NCI-H748 (cell line): ENCODE measurements around the gene EXOC6B.

ENCODE experiments used
- DNase-seq: peaks from one replicate; lab custom pipeline; 2025; ENCODE audit not compliant: unreplicated experiment; lab: John Stamatoyannopoulos, UW

The EXOC6B gene

DNA sequence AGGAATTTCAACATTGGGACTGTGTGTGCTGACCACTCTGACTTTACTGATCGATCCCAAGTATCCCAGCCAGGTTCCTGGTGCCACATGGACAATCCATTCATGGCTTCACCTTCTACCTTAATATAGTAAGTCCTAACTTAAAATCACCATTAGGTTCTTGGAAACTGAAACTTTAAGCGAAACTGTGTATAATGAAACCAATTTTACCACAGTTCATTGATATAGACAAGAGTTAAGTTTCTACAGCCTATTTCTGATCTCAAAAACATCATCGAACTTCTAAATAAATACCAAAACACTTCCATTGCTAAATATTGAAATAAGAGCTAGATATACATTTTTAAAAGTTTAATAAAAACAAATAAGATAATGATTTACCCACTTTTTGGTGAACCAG lies 4.4 kb upstream of the EXOC6B start:
- DNase-seq, result no peak

DNA sequence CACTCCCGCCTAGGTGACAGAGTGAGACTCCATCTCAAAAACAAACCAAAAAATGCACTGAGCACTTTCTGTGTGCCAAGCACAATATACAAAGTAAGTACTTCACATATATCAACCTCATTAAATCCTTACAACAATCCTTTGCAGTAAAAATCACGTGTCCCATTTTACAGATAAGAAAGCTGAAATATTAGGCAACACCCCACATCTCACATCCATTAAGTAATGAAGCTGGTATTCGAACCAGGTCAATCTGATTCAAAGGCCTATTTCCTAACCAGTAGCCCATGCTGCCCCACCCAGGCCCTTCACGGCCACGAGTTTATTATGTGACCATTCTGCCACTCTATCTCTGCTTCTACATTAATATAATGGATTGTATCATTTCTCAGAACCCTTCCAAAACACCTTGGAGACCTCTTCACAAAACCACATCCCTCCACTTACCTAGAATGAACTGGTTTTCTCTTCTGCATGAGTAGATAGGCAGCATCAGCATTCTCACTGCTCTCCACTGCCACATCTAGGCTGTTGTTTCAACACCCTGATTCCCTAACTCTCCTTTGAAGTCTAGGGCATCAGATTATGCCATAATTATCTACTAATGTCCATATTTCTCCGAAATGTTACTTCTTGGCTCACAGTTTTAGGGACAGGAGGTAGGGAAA lies 3.1 kb upstream of the EXOC6B start:
- DNase-seq, result no peak

DNA sequence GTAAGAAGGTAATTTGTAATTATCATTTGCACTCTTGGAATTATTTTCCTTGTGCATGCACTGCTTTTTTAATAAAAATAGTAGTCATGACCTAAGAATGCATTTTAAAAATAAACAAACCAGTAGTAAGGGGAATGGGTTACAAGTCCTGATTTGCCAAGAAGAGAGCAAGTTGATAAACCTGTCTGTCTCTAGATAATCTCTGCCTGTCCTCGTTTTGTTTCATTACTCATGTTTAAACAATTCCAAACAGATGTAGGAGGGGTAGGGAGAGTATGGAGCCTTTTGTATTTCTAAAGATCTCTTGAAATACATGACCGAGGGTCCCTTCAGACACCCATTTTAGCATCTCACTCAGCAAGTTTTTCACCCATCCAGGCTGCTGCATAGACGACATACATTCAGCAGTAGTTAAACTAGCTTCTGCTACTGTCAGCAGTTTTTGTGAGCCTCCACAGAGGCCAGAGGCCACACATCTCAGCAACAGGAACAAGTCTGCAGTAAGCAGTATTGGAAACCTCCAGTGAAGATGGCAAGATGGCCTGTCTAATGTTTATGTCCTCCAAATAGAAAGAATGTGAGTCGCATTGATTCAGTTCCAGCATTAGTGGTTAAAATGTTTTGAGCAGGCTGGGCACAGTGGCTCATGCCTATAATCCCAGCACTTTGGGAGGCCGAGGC lies 2.3 kb upstream of the EXOC6B start:
- no peak for DNase-seq

DNA sequence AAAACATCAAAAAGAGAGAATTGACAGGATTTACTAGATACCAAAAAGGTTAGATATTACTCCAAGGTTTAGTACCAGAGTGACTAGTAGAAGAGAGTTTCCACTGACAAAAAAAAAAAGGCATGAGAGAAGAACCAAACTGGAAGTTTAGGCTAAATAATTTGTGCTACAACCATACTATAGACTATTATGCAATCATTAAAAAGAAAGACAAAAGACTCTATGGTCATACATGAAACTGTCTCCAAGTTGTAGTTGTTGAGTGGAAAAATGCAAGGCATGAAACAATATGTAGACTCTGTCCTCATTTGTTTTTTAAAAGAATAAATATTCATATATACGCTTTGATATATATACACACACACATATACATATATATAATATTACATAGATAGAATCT lies 1.7 kb upstream of the EXOC6B start:
- DNase-seq, result no peak

DNA sequence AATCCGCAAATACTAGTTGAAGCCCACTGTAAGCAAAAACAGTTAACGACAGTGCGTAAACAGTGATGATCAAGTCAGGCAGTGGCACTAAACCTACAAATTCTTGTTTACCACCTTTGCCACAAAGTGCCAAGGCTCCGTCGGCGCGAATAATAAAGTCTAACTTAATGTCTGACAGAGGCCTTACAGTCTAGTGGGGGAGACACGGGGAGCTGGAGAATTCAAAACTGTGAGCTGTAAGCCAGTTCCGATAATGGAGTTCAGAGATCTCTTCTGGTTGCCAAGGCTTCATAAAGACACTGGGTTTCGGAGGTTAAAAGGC lies 284 bp upstream of the EXOC6B start:
- no peak for DNase-seq

DNA sequence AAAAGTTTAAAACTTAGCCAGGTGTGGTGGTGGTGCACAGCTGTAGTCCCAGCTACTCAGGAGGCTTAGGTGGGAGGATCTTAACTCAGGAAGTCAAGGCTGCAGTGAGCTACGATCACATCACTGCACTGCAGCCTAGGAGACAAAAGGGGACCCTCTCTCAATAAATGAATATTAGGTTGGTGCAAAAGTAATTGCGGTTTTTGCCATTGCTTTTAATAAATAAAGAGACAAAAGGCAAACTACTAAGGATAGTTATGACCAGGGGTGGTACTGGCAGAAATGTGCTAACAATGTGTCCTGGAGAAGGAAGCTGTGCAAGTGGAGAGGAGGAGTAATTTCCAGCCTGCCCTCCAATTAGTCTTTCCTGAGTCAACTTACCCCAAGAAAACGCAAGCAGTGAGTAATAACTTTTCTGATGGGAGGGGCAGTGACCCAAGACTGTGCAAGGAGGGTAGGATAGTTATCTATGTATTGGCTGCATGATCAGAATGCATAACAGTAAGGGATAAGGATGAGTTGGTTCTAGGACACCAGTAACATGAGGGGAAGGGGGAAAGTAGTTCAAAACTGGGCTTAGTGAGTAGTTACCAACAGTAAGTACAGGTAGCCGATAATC lies 1.5 kb downstream of the EXOC6B start:
- DNase-seq, result no peak

DNA sequence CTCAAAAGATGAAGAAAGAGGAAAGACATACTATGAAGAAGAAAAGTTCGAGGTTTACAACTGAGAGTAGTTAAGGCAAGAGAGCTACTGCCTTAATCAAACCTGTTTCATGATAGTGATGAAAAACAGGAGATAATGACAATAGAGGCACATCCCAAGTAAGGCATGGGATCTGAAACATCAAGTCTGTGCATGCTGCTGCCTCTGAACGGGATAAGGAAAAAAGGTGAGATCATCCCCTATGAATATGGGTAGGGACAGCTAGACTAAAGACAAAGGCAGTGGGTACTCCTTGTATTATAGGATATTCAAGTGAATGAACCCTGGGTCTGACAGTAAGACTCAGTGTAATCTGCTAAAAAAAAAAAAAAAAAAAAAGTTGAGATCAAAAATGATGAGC lies 3.0 kb downstream of the EXOC6B start:
- no peak for DNase-seq

DNA sequence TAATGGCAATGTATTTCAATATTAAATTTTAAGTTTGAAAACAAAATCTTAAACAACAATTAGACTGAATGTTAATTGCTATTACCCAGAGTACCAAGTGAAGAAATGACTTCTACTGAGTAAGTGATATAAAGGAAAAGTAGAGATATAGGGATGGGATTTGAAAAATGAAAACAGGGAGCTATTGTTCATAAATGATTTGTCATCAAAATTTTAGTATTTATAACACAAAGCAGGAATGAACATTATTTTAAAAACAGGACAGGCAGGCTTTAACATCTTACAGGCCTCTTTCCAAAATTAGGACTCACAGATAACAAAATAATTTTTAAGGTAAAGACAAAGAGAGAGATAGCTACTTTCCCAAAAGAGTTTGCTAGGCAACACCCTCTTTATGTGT lies 3.9 kb downstream of the EXOC6B start:
- DNase-seq, result no peak

DNA sequence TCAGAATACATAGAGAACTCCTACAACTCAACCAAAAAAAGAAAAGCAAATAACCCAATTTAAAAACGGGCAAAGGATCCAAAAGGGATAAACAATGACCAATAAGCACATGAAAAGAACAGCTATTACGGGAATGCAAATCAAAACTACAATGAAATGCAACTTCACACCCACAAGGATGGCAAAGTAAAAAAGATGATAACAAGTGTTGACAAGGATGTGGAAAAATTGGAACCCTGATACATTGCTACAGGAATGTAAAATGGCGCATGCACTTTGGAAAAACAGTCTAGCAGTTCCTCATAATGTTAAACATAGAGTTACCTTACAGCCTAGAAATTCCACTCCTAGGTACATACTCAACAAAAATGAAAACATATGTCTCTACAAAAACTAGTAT lies 4.7 kb downstream of the EXOC6B start:
- DNase-seq, result no peak

DNA sequence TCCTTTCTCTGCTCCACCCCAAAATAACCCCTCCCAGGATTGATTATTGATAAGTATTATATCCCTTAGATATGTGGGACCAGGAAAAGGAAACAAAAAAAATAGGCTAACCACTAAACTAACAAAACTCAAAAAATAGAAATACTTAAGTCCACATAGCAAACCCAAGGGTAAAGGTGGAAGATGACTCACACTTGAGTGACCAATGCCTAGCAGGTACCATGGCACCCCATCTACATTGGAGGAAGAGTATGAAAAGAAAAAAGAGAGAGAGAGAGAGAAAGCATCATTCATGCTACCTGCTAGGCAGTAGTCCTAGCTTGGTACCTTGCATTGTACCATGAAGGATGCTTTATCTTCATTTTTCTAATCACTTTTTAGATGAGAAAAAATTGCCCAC lies 6.3 kb downstream of the EXOC6B start:
- DNase-seq, result no peak

DNA sequence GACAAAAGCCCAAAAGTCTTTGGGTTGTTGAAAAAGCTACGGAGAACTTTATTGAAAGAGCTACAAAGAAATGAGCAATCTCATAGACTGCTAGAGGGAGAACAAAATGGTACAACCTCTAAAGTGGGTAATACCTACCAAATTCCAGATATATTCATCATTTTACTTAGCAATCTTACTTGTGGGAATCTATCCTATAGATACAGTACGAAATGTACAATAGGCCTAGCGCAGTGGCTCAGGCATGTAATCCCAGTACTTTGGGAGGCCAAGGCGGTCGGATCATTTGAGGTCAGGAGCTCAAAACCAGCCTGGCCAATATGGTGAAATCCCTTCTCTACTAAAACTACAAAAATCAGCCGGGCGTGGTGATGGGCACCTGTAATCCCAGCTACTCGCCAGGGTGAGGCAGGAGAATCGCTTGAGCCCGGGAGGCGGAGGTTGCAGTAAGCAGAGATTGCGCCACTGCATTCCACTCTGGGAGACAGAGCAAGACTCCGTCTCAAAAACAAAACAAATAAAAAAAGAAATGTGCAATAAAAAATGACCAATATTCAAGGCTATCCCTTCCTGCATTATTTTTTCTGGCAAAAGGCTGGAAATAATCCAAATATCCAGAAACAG lies 10.1 kb downstream of the EXOC6B start:
- no peak for DNase-seq

DNA sequence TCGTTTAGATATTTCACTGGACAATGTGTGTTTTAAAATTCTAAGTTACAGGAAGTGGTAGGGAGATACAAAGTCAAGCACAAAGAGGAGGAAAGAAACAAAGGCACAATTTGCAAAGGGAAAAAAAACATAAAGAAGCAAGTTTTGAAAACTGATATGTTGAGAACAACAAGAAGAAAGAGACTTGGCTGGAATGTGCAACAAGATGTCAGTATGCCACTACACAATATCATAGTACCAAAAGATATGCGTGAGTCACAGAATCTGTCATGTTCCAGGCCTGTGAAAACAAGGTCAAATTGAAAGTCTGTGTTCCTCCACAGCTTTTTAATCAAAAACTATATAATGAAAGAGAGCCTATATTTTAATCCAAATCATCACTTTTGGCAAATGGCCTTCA lies 12.0 kb downstream of the EXOC6B start:
- no peak for DNase-seq

DNA sequence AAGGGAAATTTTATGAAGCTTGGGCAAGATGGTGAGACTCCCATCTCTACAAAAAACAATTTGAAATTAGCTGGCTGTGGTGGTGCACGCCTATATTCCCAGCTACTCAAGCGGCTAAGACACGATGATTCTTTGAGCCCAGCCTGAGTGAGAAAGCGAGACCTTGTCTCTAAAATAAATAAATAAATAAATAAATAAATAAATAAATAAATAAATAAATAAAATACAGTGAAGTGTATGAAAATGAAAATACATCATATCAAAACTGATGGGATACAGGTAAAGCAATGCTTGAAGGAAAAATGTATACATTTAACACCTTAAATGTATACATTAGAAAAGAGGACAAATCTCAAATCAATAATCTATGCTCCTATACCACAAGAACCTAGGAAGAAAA lies 15.7 kb downstream of the EXOC6B start:
- no peak for DNase-seq

DNA sequence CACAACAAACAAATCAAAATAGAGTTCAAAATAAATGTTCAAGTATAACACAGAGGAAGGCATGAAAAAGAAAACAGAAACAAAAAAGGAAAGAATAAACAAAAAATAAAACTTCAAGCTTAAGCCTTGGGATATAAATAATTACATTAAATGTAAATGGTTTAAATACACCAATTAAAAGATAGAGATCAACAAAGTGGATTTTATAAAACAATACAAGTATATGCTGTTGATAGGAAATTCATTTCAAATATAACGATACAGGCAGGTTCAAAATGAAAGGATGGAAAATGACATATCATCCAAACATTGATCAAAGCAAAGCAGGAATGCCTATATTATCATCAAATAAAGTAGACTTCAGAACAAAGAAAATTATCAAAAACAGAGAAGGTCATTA lies 16.7 kb downstream of the EXOC6B start:
- DNase-seq, result no peak

DNA sequence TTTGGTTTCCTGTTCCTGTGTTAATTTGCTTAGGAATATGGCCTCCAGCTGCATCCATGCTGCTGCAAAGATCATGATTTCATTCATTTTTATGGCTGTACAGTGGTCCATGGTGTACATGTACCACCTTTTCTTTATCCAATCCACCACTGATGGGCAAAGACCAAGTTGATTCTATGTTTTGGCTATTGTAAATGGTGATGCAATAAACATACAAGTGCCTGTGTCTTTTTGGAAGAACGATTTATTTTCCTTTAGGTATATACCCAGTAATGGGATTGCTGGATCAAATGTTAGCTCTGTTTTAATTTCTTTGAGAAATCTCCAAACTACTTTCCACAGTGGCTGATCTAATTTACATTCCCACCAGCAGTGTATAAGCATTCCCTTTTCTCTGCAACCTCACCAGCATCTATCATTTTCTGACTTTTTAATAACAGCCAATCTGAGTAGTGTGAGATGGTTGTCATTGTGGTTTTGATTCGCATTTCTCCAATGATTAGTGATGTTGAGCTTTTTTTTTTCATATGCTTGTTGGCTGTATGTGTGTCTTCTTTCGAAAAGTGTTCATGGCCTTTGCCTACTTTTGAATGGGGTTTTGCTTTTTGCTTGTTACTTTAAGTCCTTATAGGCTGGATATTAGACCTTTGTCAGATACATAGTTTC lies 19.4 kb downstream of the EXOC6B start:
- no peak for DNase-seq

DNA sequence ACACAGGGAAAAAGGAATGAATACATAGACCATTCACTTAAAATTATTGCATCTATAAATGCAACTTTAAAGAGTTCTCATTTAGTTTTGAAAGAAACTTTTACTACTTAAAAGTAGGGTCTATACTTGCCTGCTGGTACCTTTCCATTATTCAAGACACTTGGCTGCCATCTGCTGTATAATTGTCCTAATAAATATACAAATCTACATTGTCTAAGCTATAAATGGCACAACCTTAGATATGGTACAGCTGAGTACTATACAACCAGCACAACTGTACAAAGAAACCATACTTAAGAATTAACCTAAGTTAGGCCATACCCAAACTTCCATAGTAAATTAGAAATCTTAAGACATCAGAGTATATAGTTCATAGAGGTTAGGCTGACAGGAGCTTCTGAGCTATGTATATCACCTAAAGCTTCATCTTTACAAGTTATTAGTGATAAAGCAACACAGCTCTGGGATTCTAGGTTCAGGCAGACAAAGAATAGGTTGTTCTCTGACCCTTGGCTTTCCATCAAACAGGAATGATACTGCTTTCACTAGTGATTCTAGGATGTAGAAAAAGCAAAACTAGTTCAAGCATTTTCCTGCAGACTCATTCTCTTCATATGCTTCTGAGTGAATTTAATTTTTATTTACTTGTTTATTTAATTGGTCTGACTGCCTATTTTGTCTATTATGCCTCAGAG lies 22.1 kb downstream of the EXOC6B start:
- DNase-seq, result no peak

DNA sequence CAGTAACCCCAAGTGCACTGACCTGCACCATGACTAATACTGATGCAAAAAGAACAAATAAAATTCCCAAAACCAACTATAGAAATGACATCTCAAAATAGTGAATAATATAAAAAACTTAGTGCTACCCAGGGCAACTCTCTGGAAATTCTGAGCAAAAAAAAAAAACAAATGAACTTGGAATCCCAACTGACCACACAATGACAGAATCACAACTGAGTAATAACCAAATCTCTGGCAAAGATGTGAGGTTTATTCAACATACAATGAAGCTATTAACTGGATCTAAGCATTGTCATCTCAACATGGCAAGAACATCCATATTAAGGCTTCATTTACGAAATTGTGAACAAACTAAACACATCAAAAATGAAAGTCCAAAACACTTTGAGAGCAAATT lies 22.7 kb downstream of the EXOC6B start:
- no peak for DNase-seq

DNA sequence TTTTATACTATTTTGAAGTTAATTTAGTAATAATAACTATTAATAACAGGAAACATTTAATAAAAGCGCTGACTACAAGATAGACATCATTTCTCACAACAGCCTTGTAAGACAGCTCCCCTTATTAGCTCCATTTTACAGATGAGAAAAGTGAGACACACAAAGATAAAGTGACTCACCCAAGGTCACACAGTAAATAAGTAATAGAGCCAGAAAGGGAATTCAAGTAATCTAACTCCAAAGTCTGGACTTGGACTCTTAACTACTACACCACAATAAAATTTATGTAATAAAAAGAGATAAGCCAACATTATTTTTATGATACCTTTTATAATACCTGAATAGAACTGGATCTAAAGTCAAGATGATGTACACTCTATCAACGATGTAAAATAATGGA lies 25.3 kb downstream of the EXOC6B start:
- no peak for DNase-seq

DNA sequence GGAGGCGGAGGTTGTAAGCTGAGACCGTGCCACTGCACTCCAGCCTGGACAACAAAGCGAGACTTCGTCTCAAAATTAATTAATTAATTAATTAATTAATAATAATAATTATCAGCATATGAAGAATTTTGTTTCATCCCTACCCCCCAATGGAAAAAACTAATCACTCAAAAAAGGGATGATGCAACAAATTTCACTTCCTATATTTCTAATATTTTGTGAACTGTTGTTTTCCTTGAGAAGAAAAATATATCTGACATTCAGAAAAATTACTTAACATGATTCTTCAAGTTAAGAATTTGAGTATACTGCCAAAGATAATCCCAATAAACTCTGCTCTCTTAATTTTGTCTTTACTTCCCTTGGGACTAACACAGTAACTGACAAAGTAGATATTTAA lies 28.1 kb downstream of the EXOC6B start:
- no peak for DNase-seq

DNA sequence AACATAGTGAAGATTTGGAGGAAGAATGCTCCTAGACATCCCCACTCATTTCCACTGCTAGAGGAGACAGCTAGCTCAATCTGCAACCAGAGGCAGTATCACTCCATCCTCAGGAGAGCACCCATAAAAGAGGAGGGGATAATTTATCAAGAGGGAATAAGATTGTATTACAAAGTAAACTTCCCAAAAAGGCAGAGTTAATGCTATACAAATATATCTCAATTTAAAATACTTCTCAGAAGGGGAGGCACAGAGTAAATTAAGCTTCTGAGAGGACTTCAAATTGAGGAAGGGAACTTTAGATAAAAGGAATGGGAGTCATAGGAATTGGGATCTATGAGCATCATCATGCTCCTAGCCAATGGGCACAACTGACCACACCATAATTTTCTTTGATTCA lies 29.1 kb downstream of the EXOC6B start:
- DNase-seq, result no peak

DNA sequence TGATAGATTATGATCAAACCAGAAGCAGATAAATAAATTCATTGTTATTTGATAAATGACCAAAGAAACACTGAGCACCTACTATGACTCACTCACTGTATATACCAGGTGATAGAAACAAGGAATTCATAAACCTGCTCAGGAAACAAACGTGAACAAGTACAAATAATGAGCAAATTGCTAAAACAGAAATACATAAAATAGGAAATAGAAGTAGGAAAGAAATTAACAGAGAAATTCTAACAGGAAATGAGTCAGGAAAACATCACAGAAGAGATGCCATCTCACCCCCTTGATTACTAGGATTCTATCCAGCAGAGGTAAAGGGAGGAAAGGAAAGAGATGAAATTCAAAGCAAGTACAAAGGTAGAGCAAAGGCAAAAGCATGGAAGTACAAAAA lies 31.3 kb downstream of the EXOC6B start:
- no peak for DNase-seq
